Adrenal gland (tissue), 12 donors: ENCODE results near the gene BCAR3. TPM values are rescaled to one million over a fixed set of nuclear protein-coding genes. Genes with fewer than 3 reads are reported as not detected.

ENCODE experiments used
- DNase-seq, 7 donors: peaks; one replicate each; pipeline ENCODE4 v3.0.0-alpha.2; 2019 to 2020
- H3K27ac ChIP-seq, 5 donors: fragments of 200-600 bp; sonication (generic) in 4 of 5; 1 replicate in 3 of 5; 2 replicates in 2 of 5; pipeline versions ENCODE4 v1.5.1 to v1.8.0; 2016 to 2020; ENCODE audit warnings: mild to moderate bottlenecking in 1 of 5
- H3K27me3 ChIP-seq: fragments of 200-600 bp; 2 replicates; pipeline ENCODE4 v1.8.0; 2021
- H3K36me3 ChIP-seq, 2 donors: fragments of 200-600 bp; replicated peaks in 1 of 2; 1 replicate in 1 of 2; 2 replicates in 1 of 2; pipeline versions ENCODE4 v1.5.1 to v1.8.0; 2018 to 2022
- H3K4me1 ChIP-seq, 2 donors: fragments of 200-600 bp; replicated peaks in 1 of 2; 1 replicate in 1 of 2; 2 replicates in 1 of 2; pipeline versions ENCODE4 v1.5.1 to v1.8.0; 2018 to 2021
- H3K4me3 ChIP-seq, 4 donors: fragments of 200-600 bp; sonication (generic) in 3 of 4; one replicate each; pipeline ENCODE4 v1.5.1; 2016 to 2018
- H3K9me3 ChIP-seq, 3 donors: fragments of 200-600 bp; sonication (generic) in 1 of 3; replicated peaks in 1 of 3; 1 replicate in 2 of 3; 2 replicates in 1 of 3; pipeline versions ENCODE4 v1.5.1 to v1.8.0; 2016 to 2021
- POLR2A ChIP-seq, 2 donors: fragments of 450-650 bp; IDR thresholded peaks; one replicate each; pipeline ENCODE4 v1.6.1; 2017; ENCODE audit warnings: antibody characterized with exemption in 2 of 2, mild to moderate bottlenecking in 2 of 2, moderate library complexity in 1 of 2
- WGBS, 4 donors: extraction: QIAGEN DNeasy Blood & Tissue Kit in 2 of 4; methylation state at CpG; one replicate each; pipeline versions ENCODE4 v1.1.5 to v1.1.7; 2013 to 2017; 5-methylcytosine and 5-hydroxymethylcytosine counted together
- intact Hi-C, 2 donors: fragments of 100-400 bp; cut with DNase I; formaldehyde crosslinking; loops; one replicate each; pipeline versions ENCODE4 v1.14.1 to v1.15.0; 2022 to 2023
- polyA plus RNA-seq, 3 donors: library from polyadenylated mRNA; stranded (reverse); fragments of 200-250 nt in 2 of 3; fragments of 350-450 nt in 1 of 3; fragmentation: Illumina TruSeq in 1 of 3; extraction: RNeasy Lipid Tissue Mini Kit (QIAGEN cat#74804) in 1 of 3; gene quantifications; one replicate each; pipeline ENCODE4 v1.2.3, GENCODE V29; 2013 to 2014
- total RNA-seq, 9 donors: library from RNA; depleted of rRNA in 4 of 9; stranded (reverse); fragments of >200 nt in 4 of 9; fragments of 120-200 nt in 1 of 9; fragmentation: NEBNext Ultra II Directional in 1 of 9; extraction: Animal tissue kit (Norgen Biotek cat#: 25700) in 1 of 9; gene quantifications; one replicate each; pipeline versions ENCODE4 v1.1.0 to v1.2.4, GENCODE V29; 2013 to 2023
- TF ChIP-seq, protein P1 (sequence below), 6 experiments: fragments of 450-650 bp in 4 of 6; fragments of 200-600 bp in 2 of 6; sonication (generic) in 1 of 6; IDR thresholded peaks; 1 replicate in 5 of 6; 2 replicates in 1 of 6; pipeline versions ENCODE4 v1.5.1 to v1.8.0; 2016 to 2021; ENCODE audit warnings: antibody characterized with exemption in 6 of 6, mild to moderate bottlenecking in 2 of 6, moderate library complexity in 1 of 6
- donor health status: healthy with polysubstance abuse.
- donor health status: Bipolar disorder and iron deficiency.
- donor health status: DM: yes; HTN: yes; CAD: no.
- donor health status: DM: no; HTN: no; CAD: no.
- donor health status: DM: no; HTN: no; CAD: no.
- donor health status: DM: yes; HTN: yes; CAD: no.

Gene BCAR3
- total and polyA plus RNA-seq, 12 donors = 6.5 to 31.6 (median 23.9) TPM

- WGBS, 4 donors = 95 to 97% (median 97%) methylated on average over 8 of the region's 8 CpGs
- intact Hi-C loops = no loop called here
- no peak for DNase-seq
- Histone ChIP-seq H3K9me3 (no peaks in the 10 kb centered on the region), H3K27ac (no peak overlapping the region), H3K4me1 (peaks cover 0 to 6% of the 10 kb centered on the region in 2 donors), H3K4me3 (no peak overlapping the region), H3K27me3 (no peaks in the 10 kb centered on the region), H3K36me3 (peaks cover 0 to 10% of the 10 kb centered on the region in 2 donors)
- no peak for TF ChIP-seq POLR2A (IDR thresholded peaks at IDR 0.05)
- TF ChIP-seq, protein P1, sequence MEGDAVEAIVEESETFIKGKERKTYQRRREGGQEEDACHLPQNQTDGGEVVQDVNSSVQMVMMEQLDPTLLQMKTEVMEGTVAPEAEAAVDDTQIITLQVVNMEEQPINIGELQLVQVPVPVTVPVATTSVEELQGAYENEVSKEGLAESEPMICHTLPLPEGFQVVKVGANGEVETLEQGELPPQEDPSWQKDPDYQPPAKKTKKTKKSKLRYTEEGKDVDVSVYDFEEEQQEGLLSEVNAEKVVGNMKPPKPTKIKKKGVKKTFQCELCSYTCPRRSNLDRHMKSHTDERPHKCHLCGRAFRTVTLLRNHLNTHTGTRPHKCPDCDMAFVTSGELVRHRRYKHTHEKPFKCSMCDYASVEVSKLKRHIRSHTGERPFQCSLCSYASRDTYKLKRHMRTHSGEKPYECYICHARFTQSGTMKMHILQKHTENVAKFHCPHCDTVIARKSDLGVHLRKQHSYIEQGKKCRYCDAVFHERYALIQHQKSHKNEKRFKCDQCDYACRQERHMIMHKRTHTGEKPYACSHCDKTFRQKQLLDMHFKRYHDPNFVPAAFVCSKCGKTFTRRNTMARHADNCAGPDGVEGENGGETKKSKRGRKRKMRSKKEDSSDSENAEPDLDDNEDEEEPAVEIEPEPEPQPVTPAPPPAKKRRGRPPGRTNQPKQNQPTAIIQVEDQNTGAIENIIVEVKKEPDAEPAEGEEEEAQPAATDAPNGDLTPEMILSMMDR (IDR thresholded peaks at IDR 0.05) = no peak
Measured at GRCh38 chr1:93640656-93641440, 40.8 kb downstream of the BCAR3 start.

GRCh38 chr1:93638981-93639380 is 42.7 kb downstream of the BCAR3 start:
- H3K4me1 ChIP-seq = peaks cover 0 to 14% of the 10 kb centered on the region in 2 donors
- no peak overlapping the region for H3K4me3 ChIP-seq
- peaks cover 0 to 10% of the 10 kb centered on the region in 2 donors for H3K36me3 ChIP-seq
- no peaks in the 10 kb centered on the region for H3K9me3 ChIP-seq
- intact Hi-C loops = loop anchor here in 1 of 2 donors (10.0 kb wide), 1 partner anchor 206 kb away; no protein-coding TSS in a partner anchor
- DNase-seq = no peak
- TF ChIP-seq, protein P1 (IDR thresholded peaks at IDR 0.05) = no peak
- no peak for TF ChIP-seq POLR2A (IDR thresholded peaks at IDR 0.05)
- H3K27ac ChIP-seq = no peak overlapping the region
- WGBS, 4 donors = 87 to 94% (median 90%) methylated on average over 8 of the region's 8 CpGs
- no peaks in the 10 kb centered on the region for H3K27me3 ChIP-seq

DNA sequence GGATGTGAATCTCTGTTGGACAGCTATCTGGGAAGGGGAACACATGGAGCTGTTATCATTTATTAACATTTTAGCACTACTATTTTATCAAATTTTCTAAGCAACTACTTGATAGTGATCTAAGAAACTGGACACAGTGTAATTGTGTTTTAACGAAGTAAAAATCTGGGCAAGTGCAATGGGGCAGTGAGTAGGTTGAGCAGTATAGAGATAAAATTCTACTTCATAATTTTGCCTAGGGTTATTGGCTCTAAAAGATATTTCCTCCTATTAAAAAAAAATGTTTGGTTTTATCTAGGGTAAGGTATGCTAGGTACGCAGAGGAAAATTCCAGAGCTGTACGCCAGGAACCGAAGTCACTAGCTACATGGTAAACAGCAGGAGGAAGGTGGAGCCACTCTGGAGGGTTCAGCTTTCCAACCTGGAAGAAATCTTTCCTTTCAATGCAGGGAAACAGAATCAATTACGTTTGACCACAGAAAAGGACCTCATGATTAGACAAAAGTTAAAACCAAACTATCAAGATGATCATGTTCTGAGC is 43.3 kb downstream of the BCAR3 start:
- H3K36me3 ChIP-seq = peaks cover 0 to 10% of the 10 kb centered on the region in 2 donors
- WGBS, 4 donors = 87 to 92% (median 88%) methylated on average over 5 of the region's 5 CpGs
- H3K4me3 ChIP-seq = no peak overlapping the region
- no peaks in the 10 kb centered on the region for H3K9me3 ChIP-seq
- no peak for DNase-seq
- TF ChIP-seq POLR2A (IDR thresholded peaks at IDR 0.05) = no peak
- TF ChIP-seq, protein P1 (IDR thresholded peaks at IDR 0.05) = no peak
- H3K27ac ChIP-seq = no peak overlapping the region
- H3K27me3 ChIP-seq = no peaks in the 10 kb centered on the region
- intact Hi-C loops = loop anchor here in 1 of 2 donors (10.0 kb wide), 1 partner anchor 206 kb away; no protein-coding TSS in a partner anchor
- H3K4me1 ChIP-seq = peaks cover 0 to 14% of the 10 kb centered on the region in 2 donors

- WGBS, 4 donors = 92 to 99% (median 94%) methylated on average over 3 of the region's 3 CpGs
- no peaks in the 10 kb centered on the region for H3K27me3 ChIP-seq
- H3K9me3 ChIP-seq = no peaks in the 10 kb centered on the region
- intact Hi-C loops = loop anchor here in 1 of 2 donors (10.0 kb wide), 1 partner anchor 208 kb away; no protein-coding TSS in a partner anchor
- no peak overlapping the region for H3K4me3 ChIP-seq
- TF ChIP-seq, protein P1 (IDR thresholded peaks at IDR 0.05) = no peak
- no peak for TF ChIP-seq POLR2A (IDR thresholded peaks at IDR 0.05)
- no peak overlapping the region for H3K27ac ChIP-seq
- H3K36me3 ChIP-seq = peaks cover 0 to 10% of the 10 kb centered on the region in 2 donors
- H3K4me1 ChIP-seq = peaks cover 0 to 19% of the 10 kb centered on the region in 2 donors
- DNase-seq = no peak
Measured at GRCh38 chr1:93636712-93637111, 44.9 kb downstream of the BCAR3 start.
